ENCODE data around the gene COL23A1.

The COL23A1 gene

DNA sequence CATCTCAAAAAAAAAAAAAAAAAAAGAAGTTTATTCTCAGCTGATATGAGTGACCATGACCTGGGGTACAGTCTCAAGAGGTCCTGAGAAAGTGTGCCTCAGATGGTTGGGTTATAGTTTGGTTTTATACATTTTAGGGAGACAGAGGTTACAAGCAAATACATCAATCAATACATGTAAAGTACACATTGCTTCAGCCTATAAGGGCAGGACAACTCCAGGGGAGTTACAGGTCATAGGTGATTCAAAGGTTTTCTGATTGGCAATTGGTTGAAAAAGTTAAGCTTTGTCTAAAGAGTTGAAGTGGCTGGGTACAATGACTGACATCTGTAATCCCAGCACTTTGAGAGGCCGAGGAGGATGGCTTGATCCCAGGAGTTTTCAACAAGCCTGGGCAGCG is 400.8 kb downstream of the COL23A1 start:
- DNase-seq (ENCODE audit: low read depth), result no peak
- no peak overlapping the region for H3K4me3 ChIP-seq (replicated peaks; ENCODE audit: low read depth, low read length)
- TF ChIP-seq CTCF (IDR thresholded peaks at IDR 0.05; ENCODE audit: low read length, missing control alignments), result no peak

Data from fibroblast of pulmonary artery (primary cell).